NOMO-1 (cell line): ENCODE results near the gene MECR.

ENCODE experiments used
- DNase-seq, 2 experiments: peaks; one replicate each; lab custom pipeline; 2025; ENCODE audit not compliant: unreplicated experiment in 2 of 2; lab: John Stamatoyannopoulos, UW

MECR gene

DNA sequence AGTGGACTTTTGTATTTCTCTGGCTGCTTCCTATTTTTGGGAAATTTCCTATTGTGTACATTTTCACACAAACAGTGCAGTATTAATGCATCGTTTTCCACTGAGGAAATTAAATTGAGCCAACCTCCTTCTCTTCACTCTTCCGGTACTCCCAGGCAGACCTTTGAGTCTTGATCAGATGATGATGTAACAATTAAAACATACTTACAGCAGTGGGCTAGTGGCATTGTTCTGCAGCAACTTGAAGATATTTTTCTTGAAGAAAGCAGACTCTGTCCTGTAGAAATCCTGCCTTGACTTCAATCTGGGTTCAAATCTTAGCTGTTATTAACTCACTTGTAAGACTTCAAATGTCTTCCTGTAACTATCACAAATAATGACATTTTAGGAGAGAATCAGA, 88.0 kb downstream of the MECR start:
- DNase-seq, result no peak
